Activated T-cell treated with anti-CD3 and anti-CD28 coated beads, Interleukin-2, amount 50 U/mL, for 1 hour (primary cell): ENCODE measurements around the gene SPANXA2.
"Not testable (repeated sequence)": the region's sequence is repeated elsewhere in the genome, so short reads cannot be mapped to it uniquely, and the experiment has no call there.

ENCODE experiments used
- DNase-seq: peaks from one replicate; pipeline ENCODE4 v3.0.0-alpha.2; 2020

SPANXA2 gene, protein sequence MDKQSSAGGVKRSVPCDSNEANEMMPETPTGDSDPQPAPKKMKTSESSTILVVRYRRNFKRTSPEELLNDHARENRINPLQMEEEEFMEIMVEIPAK

GRCh38 chrX:141589408-141589807, at the start of gene SPANXA2:
TSS of gene SPANXA2 (plus strand) at chrX:141589708. CDS start at chrX:141589768, 60 bp downstream.
- DNase-seq = not testable (repeated sequence)

DNA sequence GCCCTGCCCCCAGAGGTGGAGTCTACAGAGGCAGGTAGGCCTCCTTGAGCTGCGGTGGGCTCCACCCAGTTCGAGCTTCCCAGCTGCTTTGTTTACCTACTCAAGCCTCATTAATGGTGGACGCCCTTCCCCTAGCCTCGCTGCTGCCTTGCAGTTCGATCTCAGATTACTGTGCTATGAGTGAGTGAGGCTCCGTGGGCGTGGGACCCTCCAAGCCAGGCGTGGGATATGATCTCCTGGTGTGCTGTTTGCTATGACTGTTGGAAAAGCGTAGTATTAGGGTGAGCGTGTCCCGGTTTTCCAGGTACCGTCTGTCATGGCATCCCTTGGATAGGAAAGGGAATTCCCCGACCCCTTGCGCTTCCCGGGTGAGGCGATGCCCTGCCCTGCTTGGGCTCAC, 47.0 kb upstream of the SPANXA2 start:
- DNase-seq = not testable (repeated sequence)

- not testable (repeated sequence) for DNase-seq
These were observed 4.9 kb upstream of the SPANXA2 start, which contains the start of gene SPANXA1 for GRCh38 chrX:141584638-141585037. TSS of gene SPANXA1 (minus strand) at chrX:141584738. CDS start at chrX:141584678, 60 bp downstream.

DNA sequence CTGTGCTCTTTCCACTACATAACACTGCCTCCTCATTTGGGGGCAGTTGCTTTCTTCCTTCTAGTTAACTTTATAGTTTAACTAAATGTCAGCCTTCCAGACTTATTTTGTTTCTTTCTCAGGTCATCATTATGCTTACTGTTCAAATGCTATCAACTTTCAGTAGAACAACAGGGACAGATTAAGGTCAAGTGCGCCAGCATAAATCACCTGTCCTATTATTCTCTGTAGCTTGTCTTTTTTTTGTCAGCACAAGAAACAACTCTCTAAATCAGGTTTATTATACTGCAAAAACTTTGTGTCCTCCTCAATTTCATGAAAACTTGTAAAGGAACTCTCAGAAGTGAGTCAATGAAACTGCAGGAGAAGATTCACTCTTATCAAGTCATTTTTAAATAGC, 19.6 kb downstream of the SPANXA2 start:
- no peak for DNase-seq

DNA sequence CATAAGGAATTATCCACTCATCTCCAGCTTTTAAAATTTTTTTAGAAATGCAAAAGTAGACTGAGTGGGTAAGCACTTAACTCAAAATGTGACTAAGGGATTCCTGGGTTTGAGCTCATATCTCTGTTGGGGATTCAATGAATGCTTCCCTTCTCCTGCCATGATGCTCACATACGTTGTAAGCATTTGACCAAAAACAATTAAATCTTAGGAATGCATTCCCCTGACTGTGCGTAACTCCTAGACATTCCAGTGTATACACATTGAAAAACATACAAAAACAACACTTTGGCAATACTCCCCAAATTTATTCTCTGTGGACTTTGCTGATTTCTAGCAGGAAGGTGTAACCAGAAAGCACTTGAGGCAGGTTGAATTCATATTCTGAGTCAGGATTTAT, 29.8 kb downstream of the SPANXA2 start:
- DNase-seq = no peak

DNA sequence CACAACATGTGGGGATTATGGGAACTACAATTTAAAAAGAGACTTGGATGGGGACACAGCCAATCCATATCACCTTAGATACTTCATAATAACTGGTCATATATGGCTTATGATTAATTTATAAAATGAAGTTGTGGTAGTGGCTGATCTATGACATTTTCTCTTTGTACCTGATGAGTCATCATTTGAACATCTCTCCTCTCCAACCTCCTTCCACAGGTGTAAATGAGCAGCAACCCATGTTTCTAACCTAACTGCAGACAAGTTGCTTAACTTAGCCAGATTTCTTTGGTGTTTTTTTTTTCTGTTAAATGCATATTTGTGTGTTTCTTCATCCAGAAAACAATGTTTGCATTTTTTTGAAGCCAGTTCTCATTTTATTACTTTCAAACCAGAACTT, 42.6 kb downstream of the SPANXA2 start:
- no peak for DNase-seq

DNA sequence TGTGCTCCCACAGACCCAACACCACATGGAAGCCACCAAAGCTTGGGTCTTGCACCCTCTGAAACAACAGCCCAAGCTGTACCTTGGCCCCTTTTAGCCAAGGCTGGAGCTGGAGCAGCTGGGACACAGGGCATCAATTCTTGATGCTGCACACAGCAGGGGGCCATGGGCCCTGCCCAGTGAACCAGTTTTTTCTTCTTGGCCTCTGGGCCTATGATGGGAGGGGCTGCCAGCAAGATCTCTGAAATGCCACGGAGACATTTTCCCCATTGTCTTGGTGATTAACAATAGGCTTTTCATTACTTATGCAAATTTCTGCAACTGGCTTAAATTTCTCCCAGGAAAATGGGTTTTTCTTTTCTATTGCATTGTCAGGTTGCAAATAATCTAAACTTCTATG, 49.0 kb downstream of the SPANXA2 start:
- no peak for DNase-seq
